Hippocampal formation (tissue), 2 donors: Measurements from ENCODE around the gene SH3BP1.

Experiments used
- DNase-seq, 2 donors: peaks; one replicate each; lab custom pipeline; 2025; lab: John Stamatoyannopoulos, UW

SH3BP1 gene

DNA sequence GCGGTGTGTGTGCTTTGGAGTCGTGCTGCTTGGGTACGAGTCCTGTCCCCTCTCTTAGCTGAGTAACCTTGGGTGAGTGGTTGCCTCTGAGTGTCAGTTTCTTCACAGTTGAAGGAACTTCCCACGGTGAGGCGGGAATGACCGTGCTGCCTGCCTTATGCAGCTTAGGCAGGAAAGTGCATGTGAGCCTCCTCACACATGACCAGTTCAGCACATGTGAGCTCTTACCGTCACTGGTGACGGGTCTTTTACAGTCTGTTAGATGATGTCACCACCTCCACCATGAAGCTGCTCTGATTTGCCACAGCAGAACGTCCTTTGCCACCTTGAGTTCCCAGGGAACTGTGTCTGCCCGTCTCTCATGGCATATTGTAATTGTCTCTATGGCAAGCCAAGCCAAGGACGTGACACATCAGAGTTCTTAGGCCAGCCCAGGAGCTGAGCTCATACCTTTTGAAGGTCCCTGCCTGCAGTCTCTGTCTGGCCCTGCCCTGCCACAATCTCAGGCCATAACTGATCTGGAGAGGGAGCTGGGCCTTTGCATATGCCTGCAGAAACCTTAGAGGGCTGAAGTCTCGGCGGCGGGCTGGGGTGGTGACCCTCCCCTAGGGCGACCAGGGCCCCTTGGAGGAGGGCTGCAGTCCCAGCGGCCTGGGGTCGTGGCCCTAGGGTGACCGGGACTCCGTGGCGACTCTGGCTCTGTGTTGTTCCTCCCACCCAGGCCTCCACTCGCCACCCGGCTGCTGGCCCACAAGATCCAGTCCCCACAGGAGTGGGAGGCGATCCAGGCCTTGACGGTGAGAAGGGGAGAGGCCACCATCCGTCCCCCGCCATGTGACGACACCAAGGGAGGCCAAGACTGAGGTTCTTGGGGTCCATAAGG, 23.0 kb upstream of the SH3BP1 start:
- DNase-seq: no peak

DNA sequence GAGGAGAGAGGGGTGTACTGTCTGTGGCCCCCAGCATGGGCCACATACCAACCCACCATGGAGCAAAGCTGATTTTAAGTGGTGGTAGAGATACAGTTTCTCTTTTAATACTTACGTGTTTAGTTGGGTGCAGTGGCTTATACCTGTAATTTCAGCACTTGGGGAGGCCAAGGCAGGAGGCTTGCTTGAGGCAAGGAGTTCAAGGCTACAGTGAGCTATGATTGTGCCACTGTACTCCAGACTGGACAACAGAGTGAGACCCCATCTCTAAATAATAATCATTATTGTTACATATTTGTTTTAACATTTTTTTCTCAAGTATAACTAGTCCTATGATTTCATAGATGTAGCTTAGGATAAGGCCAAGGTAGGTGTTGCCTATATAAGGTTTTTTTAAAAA, 22.0 kb upstream of the SH3BP1 start:
- no peak for DNase-seq

DNA sequence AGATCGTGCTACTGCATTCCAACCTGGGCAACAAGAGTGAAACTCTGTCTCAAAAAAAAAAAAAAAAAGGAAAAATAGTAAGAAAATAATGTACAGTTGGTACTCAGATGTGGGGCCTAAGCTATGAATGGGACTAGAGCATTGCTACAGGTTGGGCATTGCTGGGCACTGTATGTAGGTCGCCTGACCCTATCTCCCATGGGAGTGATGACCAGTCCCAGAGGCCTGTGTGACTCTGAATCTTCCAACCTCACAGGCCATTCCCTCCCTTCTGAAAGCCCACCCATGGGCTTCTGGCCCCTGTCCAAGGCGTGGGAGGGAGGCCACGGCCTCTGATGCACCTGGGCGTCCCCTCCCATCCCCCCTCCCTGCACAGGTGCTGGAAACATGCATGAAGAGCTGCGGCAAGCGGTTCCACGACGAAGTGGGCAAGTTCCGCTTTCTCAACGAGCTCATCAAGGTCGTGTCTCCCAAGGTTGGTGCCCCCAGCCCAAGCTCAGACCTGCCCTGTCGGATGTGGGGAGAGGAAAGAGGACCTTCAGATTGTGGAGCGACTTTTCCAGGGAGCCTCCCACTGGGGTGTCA, 21.3 kb upstream of the SH3BP1 start:
- DNase-seq: no peak

DNA sequence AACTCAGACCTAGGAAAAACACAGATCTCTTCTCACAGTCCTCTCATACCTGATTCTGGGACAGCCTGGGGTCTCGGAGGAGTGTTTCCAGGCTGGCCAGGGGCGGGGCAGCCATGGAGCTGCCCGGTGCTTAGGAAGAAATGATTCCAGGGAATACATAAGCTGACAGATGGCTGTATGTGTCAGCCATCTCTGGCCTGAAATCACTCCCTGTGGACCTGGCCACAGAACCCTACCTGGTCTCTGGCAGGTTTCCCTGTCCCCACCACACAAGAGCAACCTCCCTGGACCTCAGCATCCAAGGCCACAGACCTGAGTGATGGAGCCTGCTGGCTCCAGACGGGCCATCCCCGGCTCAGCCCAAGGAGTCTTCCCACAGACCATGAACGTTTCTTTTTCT, 20.8 kb upstream of the SH3BP1 start:
- no peak for DNase-seq

DNA sequence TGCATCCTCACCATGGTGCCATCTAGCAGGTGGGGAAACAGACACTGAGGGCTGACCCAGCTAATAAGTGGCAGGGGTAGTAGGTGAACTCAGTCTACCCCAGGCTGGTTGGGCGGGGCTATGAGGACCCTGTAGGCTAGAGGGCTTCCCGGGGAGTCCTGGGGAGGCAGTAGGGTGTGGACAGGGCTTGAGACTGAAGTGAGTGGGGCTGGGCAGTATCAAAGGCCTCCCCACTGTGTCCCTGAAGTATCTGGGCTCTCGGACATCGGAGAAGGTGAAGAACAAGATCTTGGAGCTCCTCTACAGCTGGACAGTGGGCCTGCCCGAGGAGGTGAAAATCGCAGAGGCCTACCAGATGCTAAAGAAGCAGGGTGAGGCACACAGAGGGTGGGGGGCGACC, 19.5 kb upstream of the SH3BP1 start:
- DNase-seq: no peak

DNA sequence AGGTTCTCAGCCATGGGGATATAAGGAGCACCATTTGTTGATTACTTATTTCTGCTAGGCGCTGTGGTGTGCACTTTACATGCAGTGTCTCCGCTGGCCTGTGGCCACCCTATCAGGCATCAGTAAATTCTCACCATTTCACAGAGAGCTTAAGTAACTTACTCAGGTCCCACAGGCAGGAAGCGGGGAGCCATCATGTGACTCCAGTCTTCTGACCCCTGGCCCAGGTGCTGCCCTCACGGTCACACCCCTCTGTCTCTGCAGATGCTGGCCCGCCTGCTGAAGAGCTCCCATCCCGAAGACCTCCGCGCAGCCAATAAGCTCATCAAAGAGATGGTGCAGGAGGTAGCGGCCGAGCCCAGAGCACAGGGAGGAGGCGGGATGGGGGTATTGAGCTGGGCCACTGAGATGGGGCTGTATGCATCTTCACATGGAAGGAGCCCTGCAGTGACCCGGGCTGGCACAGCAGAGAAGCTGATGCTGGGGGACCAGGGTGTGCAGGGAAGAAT, 18.1 kb upstream of the SH3BP1 start:
- no peak for DNase-seq

DNA sequence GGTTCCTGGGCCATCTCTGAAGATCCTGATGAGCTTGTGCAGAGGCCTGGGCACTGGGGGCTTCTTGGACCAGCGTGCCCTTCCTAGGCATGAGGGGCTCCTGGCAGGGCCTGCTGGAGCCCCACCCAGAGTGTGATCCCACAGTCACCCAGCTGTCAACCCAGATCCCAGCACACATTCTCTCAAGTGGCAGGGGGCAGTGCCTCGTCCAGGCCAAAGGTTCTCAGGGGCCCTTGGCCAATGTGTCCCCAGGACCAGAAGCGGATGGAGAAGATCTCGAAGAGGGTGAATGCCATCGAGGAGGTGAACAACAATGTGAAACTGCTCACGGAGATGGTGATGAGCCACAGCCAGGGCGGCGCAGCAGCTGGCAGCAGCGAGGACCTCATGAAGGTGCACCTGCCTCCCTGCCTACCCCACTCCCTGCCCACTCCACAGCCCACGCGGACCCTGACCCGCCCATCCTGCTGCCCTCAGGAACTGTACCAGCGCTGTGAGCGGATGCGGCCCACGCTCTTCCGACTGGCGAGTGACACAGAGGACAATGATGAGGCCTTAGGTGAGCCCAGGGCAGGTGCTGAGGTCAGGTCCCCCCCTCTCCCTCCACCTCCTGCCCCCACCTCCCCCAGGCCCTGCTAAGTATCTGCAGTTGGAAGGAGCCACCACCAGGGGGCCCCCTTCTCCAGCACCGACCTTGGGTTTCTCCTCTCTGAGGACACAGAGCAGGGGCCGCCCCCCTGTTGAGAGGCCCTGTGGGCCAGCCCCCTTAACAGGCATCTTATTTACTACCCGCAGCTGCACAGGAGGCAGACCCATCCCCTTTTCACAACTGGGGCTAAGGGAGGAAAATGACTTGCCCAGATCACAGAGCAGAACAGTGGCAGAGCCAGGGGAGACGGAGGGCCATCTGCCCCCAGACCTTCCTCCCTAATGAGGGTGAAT, 16.1 kb upstream of the SH3BP1 start:
- DNase-seq: peak in 1 of 2 donors; percentile 33

DNA sequence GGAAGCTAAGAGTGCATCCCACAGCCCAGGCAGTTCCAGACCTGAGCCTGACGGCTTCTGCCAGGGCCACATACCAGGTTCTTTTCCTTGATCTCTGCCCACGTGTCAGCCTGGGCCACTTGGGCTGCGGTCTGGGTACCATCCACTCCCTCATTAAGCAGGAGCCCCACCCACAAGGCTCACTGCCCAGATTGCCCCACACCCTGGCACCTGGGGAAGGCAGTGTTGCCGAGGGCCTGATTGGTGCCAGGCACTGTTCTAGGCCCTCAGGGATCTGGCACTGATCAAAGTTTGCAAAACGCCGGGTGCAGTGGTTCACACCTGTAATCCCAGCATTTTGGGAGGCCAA, 15.5 kb upstream of the SH3BP1 start:
- DNase-seq: no peak

DNA sequence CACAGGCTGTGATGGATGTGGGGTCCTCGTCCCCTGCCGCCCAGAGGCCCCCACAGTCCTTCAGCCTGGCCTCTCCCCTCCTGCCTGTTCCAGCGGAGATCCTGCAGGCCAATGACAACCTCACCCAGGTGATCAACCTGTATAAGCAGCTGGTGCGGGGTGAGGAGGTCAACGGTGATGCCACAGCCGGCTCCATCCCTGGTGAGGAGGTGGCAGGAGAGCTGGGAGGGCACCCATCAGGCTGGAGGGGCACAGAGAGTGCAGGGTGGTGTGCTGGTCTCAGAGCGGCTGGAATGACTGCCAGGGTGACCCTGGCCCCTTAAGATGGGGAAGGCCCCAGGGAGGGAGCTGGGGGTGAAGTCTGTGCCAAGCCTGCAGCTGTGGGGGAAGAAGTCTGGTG, 14.6 kb upstream of the SH3BP1 start:
- no peak for DNase-seq

DNA sequence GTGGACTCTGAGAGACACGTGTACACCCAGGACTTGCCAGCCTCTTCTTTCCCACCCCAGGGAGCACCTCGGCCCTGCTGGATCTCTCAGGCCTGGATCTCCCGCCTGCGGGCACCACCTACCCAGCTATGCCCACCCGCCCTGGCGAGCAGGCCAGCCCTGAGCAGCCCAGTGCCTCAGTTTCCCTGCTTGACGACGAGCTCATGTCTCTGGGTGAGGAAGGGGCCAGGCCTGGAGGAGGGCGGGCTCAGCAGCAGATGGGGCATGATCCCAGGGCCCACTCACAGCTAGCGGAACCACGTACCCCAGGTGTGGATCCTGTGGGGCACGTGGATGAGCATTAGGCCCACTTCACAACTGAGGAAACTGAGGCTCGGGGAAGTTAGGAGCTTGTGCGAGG, 13.7 kb upstream of the SH3BP1 start:
- no peak for DNase-seq

DNA sequence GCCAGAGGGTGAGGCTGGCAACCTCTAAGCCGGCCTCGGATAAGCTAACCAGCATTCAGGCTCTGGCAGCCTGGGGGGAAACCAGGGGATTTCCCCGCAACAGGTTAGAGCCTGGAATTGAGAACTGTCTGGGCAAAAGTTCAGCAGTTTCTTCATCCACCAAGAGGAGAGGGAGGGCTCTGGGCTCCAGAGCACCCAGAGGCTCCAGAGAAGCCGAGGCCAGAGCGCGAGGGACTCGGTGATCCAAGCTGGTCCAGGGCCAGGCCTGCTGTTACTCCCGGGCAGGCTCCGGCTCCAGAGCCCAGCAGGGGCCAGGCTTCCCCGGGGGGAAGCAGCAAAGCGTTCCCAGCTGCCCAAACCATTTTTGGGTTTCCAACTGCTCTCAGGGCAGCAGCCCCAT, 13.3 kb upstream of the SH3BP1 start:
- no peak for DNase-seq

DNA sequence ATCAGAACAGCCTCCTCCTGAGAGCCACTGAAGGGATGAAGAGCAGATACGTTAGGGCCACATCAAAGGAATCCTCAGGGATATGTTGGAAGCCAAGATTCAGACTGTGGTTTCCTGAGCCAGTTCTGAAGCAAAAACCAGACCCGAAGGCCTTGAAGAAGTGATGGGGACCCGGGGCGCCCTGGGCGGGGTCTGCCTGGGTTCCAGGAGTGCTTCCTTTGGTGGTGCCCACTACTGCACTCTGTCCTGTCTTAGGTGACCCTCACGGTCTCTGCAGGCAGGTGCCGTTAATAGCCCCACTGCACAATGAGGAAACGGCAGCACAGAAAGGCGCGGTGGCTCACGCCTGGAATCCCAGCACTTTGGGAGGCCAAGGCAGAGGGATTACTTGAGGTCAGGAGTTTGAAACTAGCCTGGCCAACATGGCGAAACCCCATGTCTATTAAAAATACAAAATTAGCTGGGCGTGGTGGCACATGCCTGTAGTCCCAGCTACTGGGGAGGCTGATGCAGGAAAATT, 12.9 kb upstream of the SH3BP1 start:
- DNase-seq: no peak

DNA sequence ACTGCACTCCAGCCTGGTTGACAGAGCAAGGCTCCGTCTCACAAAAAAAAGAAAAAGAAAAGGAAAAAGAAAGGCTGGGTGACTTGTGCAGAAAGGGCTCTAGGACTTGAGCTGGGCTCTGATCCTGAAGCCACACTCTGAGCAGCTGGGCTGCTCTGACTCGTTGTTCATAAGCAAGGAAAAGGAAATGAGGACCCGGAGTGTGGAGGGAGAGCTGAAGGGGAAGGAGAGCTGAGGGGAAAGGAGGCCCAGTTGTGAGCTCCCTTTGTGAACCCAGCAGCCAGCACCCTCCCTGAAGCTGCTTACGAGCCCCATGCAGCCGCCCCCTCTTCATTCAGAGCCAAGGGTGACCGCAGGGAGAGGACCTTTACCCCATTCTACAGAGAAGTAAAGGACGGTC, 12.3 kb upstream of the SH3BP1 start:
- DNase-seq: no peak

DNA sequence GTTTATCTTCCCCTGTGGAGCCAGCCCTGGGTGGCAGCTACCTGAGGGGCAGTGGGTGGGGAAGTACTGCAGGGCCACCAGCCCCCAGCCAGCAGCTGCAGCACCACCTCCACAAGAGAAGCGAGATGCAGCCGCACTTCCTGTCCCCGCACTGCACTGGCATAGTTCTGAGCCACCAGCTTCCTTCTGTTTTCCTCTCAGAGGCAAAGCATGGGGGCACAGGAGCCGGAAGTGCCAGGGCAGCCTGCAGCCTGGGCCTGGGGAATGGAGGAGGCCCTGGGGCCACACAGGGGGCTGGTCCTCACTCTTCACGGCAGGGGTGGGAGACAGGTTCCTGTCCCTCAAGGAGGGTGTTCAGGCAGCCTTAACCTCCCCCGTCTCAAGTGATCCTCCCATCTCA, 11.9 kb upstream of the SH3BP1 start:
- no peak for DNase-seq

DNA sequence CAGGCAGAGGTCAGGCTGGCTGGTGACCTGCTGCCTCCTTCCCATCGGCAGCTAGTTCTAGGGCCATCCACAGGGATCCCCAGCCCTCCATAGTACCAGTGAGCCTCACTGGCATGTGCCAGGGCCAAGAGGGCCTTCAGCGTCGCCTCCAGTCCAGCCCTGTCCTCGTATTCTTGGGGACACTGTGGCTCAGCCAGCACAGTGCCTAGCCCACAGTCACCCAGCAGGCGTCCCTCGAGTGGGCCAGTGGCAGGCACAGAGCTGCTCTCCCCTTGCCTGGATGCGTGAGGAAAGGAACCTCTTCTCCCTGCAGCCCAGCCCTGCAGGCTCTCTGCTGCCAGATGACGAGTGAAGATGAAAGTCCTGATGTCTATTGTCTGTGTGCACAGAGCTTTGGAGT, 10.6 kb upstream of the SH3BP1 start:
- no peak for DNase-seq

DNA sequence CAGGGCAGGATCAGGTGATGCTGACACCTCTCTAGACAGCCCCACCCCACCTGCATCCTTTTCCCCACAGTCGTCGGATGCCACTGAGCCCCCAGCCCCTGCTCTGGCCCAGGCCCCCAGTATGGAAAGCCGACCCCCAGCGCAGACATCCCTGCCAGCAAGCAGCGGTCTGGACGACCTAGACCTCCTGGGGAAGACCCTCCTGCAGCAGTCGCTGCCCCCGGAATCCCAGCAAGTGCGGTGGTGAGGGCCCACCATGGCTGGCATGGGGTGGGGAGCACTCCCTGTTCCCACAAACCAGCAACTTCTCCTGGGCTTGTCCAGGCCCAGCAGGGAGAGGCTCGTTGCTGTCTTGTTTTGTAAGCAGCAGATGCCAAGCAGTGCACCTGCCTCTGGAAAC, 9.5 kb upstream of the SH3BP1 start:
- DNase-seq: no peak

DNA sequence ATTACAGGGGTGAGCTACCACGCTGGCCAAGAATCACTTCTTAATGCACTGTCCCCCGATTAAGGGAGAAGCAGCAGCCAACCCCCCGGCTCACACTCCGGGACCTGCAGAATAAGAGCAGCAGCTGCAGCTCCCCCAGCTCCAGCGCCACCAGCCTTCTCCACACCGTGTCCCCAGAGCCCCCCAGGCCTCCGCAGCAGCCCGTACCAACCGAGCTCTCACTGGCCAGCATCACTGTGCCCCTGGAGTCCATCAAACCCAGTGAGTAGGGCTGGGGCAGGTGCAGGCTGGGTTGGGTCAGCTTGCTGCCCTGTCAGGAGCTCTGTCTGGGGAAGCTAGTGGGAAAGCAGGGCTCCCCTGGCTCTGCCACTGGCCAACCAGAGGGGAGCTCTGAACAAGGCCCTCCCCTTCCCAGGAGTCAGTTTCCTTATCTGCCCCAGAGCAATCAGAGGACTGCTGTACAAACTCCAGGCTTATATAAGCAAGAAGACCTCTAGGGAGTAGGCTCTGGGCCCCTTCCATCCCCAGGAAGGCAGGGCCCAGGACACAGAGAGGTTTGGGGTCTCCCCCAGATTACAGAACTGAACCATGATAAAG, 8.5 kb upstream of the SH3BP1 start:
- no peak for DNase-seq

DNA sequence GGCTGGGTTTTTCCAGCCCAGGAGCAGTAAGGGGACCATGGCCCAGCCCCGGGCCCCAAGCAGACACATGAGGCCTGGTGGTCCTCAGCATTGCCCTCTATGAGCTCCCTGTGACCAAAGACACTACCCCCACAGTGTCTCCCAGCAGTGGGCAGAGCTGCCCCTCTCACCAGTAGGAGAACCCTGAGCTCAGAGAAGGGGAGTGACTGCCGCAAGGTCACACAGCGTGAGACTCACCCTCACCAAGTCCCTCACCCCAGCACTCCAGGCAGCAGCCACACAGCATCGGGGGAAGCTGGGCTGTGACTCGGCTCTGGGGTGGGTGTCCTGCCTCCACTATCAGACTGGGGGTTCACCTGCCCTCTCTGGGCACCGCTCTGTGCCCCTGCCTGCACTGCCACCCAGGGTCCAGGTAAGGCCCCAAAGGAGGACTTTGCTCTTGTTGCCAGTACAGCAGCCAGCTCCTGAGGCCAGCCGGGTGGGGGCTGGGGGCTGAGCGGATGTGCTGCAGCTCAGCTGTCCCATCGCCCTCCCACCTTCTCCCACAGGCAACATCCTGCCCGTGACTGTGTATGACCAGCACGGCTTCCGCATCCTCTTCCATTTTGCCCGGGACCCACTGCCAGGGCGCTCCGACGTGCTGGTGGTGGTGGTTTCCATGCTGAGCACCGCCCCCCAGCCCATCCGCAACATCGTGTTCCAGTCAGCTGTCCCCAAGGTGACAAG, 7.9 kb upstream of the SH3BP1 start:
- DNase-seq: no peak

DNA sequence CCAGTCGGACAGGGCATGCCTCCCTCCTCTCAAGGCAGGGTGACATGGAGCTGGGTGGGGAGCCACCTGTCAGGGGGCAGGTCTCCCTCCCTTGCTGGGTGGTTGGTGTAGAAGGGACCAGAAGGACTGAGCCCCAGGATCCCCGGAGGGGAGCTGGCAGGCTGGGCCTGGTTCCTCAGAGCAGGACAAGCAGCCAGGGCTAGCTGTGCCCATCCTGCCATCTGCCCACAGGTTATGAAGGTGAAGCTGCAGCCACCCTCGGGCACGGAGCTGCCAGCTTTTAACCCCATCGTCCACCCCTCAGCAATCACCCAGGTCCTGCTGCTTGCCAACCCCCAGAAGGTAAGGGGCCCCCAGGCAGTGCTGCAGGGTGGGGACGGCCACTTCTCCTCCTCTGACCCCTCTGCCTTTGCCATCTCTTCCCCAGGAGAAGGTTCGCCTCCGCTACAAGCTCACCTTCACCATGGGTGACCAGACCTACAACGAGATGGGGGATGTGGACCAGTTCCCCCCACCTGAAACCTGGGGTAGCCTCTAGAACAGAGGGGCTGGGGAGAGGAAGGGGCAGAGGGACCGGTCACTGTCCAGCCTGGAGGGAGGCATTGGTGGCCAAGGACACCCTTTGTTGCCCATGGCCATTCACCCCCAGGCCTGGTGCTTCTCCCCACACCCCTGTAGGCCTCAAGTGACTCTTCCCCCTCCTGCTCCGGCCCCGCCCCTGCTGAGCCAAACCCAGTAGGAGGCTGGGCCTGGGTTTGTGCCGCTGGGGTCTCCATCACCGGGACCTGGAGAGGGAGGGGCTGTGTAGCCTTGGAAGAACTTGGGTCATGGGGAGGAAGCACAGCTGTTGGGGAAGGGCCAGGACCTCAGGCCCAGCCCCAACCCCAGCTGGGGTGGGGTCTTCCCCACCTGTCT, 7.0 kb upstream of the SH3BP1 start:
- DNase-seq: no peak

DNA sequence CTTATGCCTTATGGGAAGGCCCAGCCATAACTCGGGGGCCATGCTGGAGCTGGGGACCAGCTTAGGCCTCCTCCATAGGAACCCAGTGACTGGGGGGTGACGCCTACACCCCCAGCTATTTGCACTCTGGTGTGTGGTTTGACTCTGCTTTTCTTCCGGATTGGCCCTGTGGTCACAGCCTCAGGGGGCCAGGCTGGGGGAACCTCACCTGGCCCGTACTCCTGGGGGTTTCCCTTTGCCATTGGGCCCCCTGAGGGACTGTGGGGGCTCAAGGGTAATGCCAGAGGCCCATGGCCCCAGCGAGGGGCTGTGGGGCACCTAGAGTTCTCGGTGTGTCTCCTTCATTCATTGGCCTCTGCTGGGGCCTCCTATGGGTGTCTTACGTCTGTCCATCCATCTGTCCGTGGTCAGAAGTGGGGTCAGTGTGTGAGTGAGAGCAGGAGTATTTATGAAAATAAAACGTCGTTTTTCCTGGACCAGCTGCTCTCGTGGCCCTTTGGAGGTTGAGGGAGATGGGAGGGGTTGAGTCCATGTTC, 6.3 kb upstream of the SH3BP1 start:
- no peak for DNase-seq
